Measurements from ENCODE around the gene TRAPPC2.

Gene TRAPPC2

GRCh38 chrX:13666836-13667235 lies 67.6 kb downstream of the TRAPPC2 start:
- peak; percentile 31 for DNase-seq

- DNase-seq, result no peak
Measured at GRCh38 chrX:13664020-13664419, 70.4 kb downstream of the TRAPPC2 start.

GRCh38 chrX:13662355-13662791 lies 72.0 kb downstream of the TRAPPC2 start:
- DNase-seq, result peak; percentile 66

Measured in RPMI8226 (cell line).